Measurements from ENCODE around the gene TTLL6. TPM values are rescaled to one million over a fixed set of nuclear protein-coding genes. Genes with fewer than 3 reads are reported as not detected.

The TTLL6 gene
- total and polyA plus RNA-seq, 2 donors (not counting 3 experiments of a cell fraction or from before 2014, with no cell fraction given) = not detected

DNA sequence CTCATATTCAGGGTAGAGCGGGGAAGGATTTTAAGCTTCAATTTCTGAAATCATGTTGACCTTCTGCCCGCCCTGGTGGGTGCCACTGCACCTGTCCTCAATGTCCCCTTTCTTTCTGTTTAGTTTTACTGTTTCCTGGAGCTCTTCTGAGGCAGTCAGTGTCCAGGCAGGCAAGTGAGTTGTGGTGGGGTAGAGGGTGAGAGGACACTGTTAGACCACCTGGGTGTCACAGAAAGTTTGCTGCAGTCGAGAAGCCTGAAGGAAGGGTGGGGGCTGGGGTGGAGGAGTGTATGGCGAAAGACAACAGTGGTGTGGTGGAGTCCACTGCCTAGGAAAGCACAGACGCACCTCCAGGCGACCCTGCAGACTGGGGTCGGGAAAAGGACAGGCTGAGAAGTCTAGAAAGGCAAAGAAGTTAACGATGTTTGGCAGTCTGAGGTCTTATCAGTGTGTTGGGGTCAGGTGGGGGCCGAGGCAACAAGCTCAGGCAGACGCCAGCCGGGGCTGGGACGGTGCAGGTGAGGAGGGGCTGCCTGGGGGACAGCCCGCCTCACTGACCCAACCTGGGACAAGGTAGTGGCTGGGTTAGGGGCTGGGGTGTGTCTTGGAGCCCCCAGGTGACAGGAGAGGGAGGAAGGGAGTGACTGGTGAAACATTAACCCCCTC lies 65.2 kb downstream of the TTLL6 start:
- Histone ChIP-seq H3K4me2 (ENCODE audit: insufficient read depth, low read length) (no peak overlapping the region), H3K27me3 (ENCODE audit: control insufficient read depth in 2 of 2, insufficient read depth in 2 of 2, low read length in 2 of 2) (peaks cover 79 to 88% of the 10 kb centered on the region in 2 experiments), H3K4me3 (replicated peaks in 1 of 3; ENCODE audit: insufficient read depth in 1 of 3, low read depth in 1 of 3, low read length in 3 of 3) (no peak overlapping the region), H3K9me3 (replicated peaks; ENCODE audit: control insufficient read depth, insufficient read depth, low read length) (no peaks in the 10 kb centered on the region), H4K20me1 (replicated peaks; ENCODE audit: control insufficient read depth, extremely low read depth, insufficient read depth, low read length) (no peaks in the 10 kb centered on the region), H3K4me1 (ENCODE audit: control insufficient read depth, extremely low read depth, insufficient read depth, low read length) (peaks cover 19% of the 10 kb centered on the region), H3K27ac (ENCODE audit: insufficient read depth, low read depth, low read length) (no peak overlapping the region), H3K36me3 (ENCODE audit: control insufficient read depth in 2 of 2, extremely low read depth in 1 of 2, insufficient read depth in 2 of 2, low read length in 2 of 2) (no peaks in the 10 kb centered on the region), H2AFZ (ENCODE audit: low read depth, low read length) (no peak overlapping the region), H3K9me1 (replicated peaks; ENCODE audit: control insufficient read depth, extremely low read depth, insufficient read depth, low read length) (no peaks in the 10 kb centered on the region), H3K79me2 (ENCODE audit: control insufficient read depth, insufficient read depth, low read length) (no peaks in the 10 kb centered on the region), H3K9ac (replicated peaks; ENCODE audit: extremely low read depth, insufficient read depth, low read length) (no peak overlapping the region)
- ChIA-PET POLR2A (no interaction called here), CTCF (interaction anchor here (0.7 to 3.3 kb wide), 8 partner anchors 14 to 127 kb away, joined by 3 to 25 read pairs (median 6); partner anchors contain the start of gene HOXB13)
- FAIRE-seq = no peak
- DNase-seq (ENCODE audit: low read depth, low spot score) = no peak
- TF ChIP-seq FOS (IDR thresholded peaks at IDR 0.05; ENCODE audit: borderline replicate concordance, insufficient read depth, low read length) (no peak), EZH2 (IDR thresholded peaks at IDR 0.05; ENCODE audit: borderline replicate concordance, low read depth, low read length, severe bottlenecking) (peak; percentile 22)
- intact Hi-C loops (cut with micrococcal nuclease) = no loop called here
- dilution Hi-C loops (cut with MboI; ENCODE audit: extremely low pct_ligation_motif_present, low sequenced_read_pairs) = loop anchor here (25.0 kb wide), 1 partner anchor 90 kb away; no protein-coding TSS in a partner anchor
- no TSS peak for BruUV-seq (replicated peaks)

DNA sequence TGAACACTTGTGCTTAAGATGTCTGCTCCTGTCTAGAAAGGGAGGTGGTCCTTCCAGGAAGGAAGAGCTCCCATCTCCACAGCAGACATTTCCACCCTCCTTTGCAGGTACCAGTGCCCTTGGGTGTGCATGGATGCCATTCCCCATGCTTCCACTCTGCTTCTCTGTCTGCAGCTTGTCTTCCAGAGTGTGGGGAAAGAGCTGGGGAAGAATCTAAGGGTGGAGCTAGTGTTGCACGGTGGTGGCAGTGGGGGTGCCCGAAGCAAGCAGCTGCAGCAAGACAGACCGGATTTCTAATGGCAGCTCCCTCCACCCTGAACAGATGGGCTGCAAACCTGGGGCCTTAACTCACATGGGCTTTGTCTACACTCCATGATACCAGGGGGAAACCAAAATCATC lies 65.9 kb downstream of the TTLL6 start:
- H3K4me2 ChIP-seq (ENCODE audit: insufficient read depth, low read length) = no peak overlapping the region
- ChIA-PET POLR2A (no interaction called here), CTCF (interaction anchor here (0.7 to 3.3 kb wide), 8 partner anchors 13 to 128 kb away, joined by 3 to 25 read pairs (median 6); partner anchors contain the start of gene HOXB13)
- no peak overlapping the region for H3K4me3 ChIP-seq (replicated peaks in 1 of 3; ENCODE audit: insufficient read depth in 1 of 3, low read depth in 1 of 3, low read length in 3 of 3)
- DNase-seq (ENCODE audit: low read depth, low spot score) = no peak
- H3K79me2 ChIP-seq (ENCODE audit: control insufficient read depth, insufficient read depth, low read length) = no peaks in the 10 kb centered on the region
- no peak overlapping the region for H3K9ac ChIP-seq (replicated peaks; ENCODE audit: extremely low read depth, insufficient read depth, low read length)
- no peak for FAIRE-seq
- no peaks in the 10 kb centered on the region for H3K9me3 ChIP-seq (replicated peaks; ENCODE audit: control insufficient read depth, insufficient read depth, low read length)
- intact Hi-C loops (cut with micrococcal nuclease) (no loop called here), dilution Hi-C loops (cut with MboI; ENCODE audit: extremely low pct_ligation_motif_present, low sequenced_read_pairs) (loop anchor here (25.0 kb wide), 1 partner anchor 89 kb away; no protein-coding TSS in a partner anchor)
- peaks cover 16% of the 10 kb centered on the region for H3K4me1 ChIP-seq (ENCODE audit: control insufficient read depth, extremely low read depth, insufficient read depth, low read length)
- H3K36me3 ChIP-seq (ENCODE audit: control insufficient read depth in 2 of 2, extremely low read depth in 1 of 2, insufficient read depth in 2 of 2, low read length in 2 of 2) = no peaks in the 10 kb centered on the region
- H4K20me1 ChIP-seq (replicated peaks; ENCODE audit: control insufficient read depth, extremely low read depth, insufficient read depth, low read length) = no peaks in the 10 kb centered on the region
- TF ChIP-seq MYC (IDR thresholded peaks at IDR 0.05; ENCODE audit: low read depth, low read length) (no peak), POLR2A (IDR thresholded peaks at IDR 0.05; ENCODE audit: low read depth, low read length) (no peak), POLR2AphosphoS5 (IDR thresholded peaks at IDR 0.05; ENCODE audit: insufficient read depth, low read depth, low read length) (no peak), EZH2 (IDR thresholded peaks at IDR 0.05; ENCODE audit: borderline replicate concordance, low read depth, low read length, severe bottlenecking) (no peak), JUN (IDR thresholded peaks at IDR 0.05; ENCODE audit: borderline replicate concordance, insufficient read depth, insufficient read length, low read depth) (no peak), GATA2 (IDR thresholded peaks at IDR 0.05; ENCODE audit: insufficient read depth, insufficient read length, low read depth, low read length) (no peak), FOS (IDR thresholded peaks at IDR 0.05; ENCODE audit: borderline replicate concordance, insufficient read depth, low read length) (no peak), MAX (IDR thresholded peaks at IDR 0.05; ENCODE audit: insufficient read depth, insufficient read length) (no peak)
- TF ChIP-seq, protein P1, sequence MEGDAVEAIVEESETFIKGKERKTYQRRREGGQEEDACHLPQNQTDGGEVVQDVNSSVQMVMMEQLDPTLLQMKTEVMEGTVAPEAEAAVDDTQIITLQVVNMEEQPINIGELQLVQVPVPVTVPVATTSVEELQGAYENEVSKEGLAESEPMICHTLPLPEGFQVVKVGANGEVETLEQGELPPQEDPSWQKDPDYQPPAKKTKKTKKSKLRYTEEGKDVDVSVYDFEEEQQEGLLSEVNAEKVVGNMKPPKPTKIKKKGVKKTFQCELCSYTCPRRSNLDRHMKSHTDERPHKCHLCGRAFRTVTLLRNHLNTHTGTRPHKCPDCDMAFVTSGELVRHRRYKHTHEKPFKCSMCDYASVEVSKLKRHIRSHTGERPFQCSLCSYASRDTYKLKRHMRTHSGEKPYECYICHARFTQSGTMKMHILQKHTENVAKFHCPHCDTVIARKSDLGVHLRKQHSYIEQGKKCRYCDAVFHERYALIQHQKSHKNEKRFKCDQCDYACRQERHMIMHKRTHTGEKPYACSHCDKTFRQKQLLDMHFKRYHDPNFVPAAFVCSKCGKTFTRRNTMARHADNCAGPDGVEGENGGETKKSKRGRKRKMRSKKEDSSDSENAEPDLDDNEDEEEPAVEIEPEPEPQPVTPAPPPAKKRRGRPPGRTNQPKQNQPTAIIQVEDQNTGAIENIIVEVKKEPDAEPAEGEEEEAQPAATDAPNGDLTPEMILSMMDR (IDR thresholded peaks at IDR 0.05; ENCODE audit: extremely low read depth in 1 of 2, insufficient read depth in 1 of 2, low read depth in 1 of 2, low read length in 2 of 2) = no peak
- H2AFZ ChIP-seq (ENCODE audit: low read depth, low read length) = no peak overlapping the region
- no TSS peak for BruUV-seq (replicated peaks)
- H3K27me3 ChIP-seq (ENCODE audit: control insufficient read depth in 2 of 2, insufficient read depth in 2 of 2, low read length in 2 of 2) = peaks cover 85 to 95% of the 10 kb centered on the region in 2 experiments
- no peaks in the 10 kb centered on the region for H3K9me1 ChIP-seq (replicated peaks; ENCODE audit: control insufficient read depth, extremely low read depth, insufficient read depth, low read length)
- H3K27ac ChIP-seq (ENCODE audit: insufficient read depth, low read depth, low read length) = no peak overlapping the region
